Nephron (organoid): ENCODE results near the gene SPIN1.

Experiments
- H3K27ac Mint-ChIP-seq, 3 experiments: 2 replicates each; pipeline ENCODE4 v1.8.0; 2020; ENCODE audit warnings: mixed read lengths in 3 of 3, mild to moderate bottlenecking in 2 of 3, moderate library complexity in 1 of 3
- H3K27me3 Mint-ChIP-seq: 2 replicates; pipeline ENCODE4 v1.8.0; 2021; ENCODE audit warnings: low read depth, mild to moderate bottlenecking, moderate library complexity, mixed read lengths
- H3K36me3 Mint-ChIP-seq: 2 replicates; pipeline ENCODE4 v1.8.0; 2020; ENCODE audit warnings: low read depth, mixed read lengths
- H3K4me1 Mint-ChIP-seq: 2 replicates; pipeline ENCODE4 v1.8.0; 2020; ENCODE audit warnings: mixed read lengths
- H3K4me3 Mint-ChIP-seq, 3 experiments: 2 replicates each; pipeline ENCODE4 v1.8.0; 2020; ENCODE audit warnings: mild to moderate bottlenecking in 3 of 3, mixed read lengths in 3 of 3, moderate library complexity in 2 of 3
- H3K9me3 Mint-ChIP-seq: 2 replicates; pipeline ENCODE4 v1.8.0; 2020; ENCODE audit warnings: mixed read lengths
- TF ChIP-seq, protein P1 (sequence below), 3 experiments: fragments of 200-600 bp; sonication (generic); IDR thresholded peaks; one replicate each; pipeline ENCODE4 v1.5.0; 2021; ENCODE audit warnings: antibody characterized with exemption in 3 of 3; ENCODE audit not compliant: unreplicated experiment in 3 of 3

SPIN1 gene

GRCh38 chr9:88521308-88521707 lies 133.1 kb downstream of the SPIN1 start:
- peaks cover 13% of the 10 kb centered on the region for H3K4me1 Mint-ChIP-seq
- peaks cover 9% of the 10 kb centered on the region for H3K27me3 Mint-ChIP-seq
- no peak overlapping the region for H3K4me3 Mint-ChIP-seq
- peak overlapping the region; percentile 32 to 43 (median 37) for H3K27ac Mint-ChIP-seq
- TF ChIP-seq, protein P1, sequence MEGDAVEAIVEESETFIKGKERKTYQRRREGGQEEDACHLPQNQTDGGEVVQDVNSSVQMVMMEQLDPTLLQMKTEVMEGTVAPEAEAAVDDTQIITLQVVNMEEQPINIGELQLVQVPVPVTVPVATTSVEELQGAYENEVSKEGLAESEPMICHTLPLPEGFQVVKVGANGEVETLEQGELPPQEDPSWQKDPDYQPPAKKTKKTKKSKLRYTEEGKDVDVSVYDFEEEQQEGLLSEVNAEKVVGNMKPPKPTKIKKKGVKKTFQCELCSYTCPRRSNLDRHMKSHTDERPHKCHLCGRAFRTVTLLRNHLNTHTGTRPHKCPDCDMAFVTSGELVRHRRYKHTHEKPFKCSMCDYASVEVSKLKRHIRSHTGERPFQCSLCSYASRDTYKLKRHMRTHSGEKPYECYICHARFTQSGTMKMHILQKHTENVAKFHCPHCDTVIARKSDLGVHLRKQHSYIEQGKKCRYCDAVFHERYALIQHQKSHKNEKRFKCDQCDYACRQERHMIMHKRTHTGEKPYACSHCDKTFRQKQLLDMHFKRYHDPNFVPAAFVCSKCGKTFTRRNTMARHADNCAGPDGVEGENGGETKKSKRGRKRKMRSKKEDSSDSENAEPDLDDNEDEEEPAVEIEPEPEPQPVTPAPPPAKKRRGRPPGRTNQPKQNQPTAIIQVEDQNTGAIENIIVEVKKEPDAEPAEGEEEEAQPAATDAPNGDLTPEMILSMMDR (IDR thresholded peaks at IDR 0.05; ENCODE audit: unreplicated experiment in 3 of 3) = no peak
- H3K9me3 Mint-ChIP-seq = peaks cover 2% of the 10 kb centered on the region
- H3K36me3 Mint-ChIP-seq = no peaks in the 10 kb centered on the region

DNA sequence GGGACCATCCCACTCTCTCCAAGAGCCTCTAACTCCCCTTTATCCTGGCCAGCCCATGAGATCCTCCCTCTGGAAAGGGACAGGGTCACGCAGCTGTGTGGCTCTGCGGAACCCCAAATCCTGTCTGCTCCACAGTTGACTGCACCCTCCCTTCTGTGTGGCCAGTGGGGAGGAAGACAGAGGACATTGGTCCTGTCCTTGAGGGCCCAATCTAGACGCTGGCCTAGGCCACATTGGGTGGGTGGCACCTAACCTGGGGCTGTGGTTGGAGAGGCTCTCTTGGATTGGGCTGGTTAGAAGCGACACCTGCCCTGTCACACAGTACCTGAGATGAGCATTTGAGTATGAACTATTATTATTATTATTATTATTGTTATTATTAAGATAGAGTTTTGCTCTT lies 134.1 kb downstream of the SPIN1 start:
- peaks cover 11% of the 10 kb centered on the region for H3K27me3 Mint-ChIP-seq
- no peaks in the 10 kb centered on the region for H3K36me3 Mint-ChIP-seq
- H3K4me1 Mint-ChIP-seq = peaks cover 13% of the 10 kb centered on the region
- no peak overlapping the region for H3K4me3 Mint-ChIP-seq
- peaks cover 2% of the 10 kb centered on the region for H3K9me3 Mint-ChIP-seq
- TF ChIP-seq, protein P1 (IDR thresholded peaks at IDR 0.05; ENCODE audit: unreplicated experiment in 3 of 3) = no peak
- peak overlapping the region in 1 of 3 experiments; percentile 37 for H3K27ac Mint-ChIP-seq

DNA sequence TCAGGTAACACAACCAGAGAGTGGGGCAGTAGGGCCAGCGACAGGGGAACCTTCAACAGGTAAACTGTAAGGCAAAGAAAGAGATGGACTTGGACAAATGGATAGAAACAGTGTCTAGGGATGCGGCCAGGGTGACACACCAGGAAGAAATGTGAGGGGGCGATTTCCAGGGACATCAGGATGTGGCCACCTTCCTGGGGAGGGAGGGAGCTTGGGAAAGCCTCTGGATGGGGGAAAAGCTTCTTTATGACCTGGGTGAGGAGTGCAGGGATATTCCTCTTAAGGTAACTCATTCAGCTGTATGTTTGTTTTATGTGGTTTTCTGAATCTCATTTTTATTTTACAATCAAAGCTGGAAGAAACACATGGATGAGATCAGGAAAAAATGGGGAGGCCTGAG lies 134.8 kb downstream of the SPIN1 start:
- H3K4me1 Mint-ChIP-seq = peaks cover 13% of the 10 kb centered on the region

GRCh38 chr9:88524911-88525310 lies 136.7 kb downstream of the SPIN1 start:
- no peaks in the 10 kb centered on the region for H3K9me3 Mint-ChIP-seq
- H3K36me3 Mint-ChIP-seq = no peaks in the 10 kb centered on the region
- no peak overlapping the region for H3K27ac Mint-ChIP-seq
- TF ChIP-seq, protein P1 (IDR thresholded peaks at IDR 0.05; ENCODE audit: unreplicated experiment in 3 of 3) = no peak
- peaks cover 27% of the 10 kb centered on the region for H3K4me1 Mint-ChIP-seq
- H3K4me3 Mint-ChIP-seq = no peak overlapping the region
- peaks cover 14% of the 10 kb centered on the region for H3K27me3 Mint-ChIP-seq

More for the DNA sequence above, 134.8 kb downstream of the SPIN1 start:
- H3K27ac Mint-ChIP-seq = peak overlapping the region; percentile 25 to 93 (median 88)
- peaks cover 11% of the 10 kb centered on the region for H3K27me3 Mint-ChIP-seq
- no peaks in the 10 kb centered on the region for H3K36me3 Mint-ChIP-seq
- no peaks in the 10 kb centered on the region for H3K9me3 Mint-ChIP-seq
- TF ChIP-seq, protein P1 (IDR thresholded peaks at IDR 0.05; ENCODE audit: unreplicated experiment in 3 of 3) = no peak
- H3K4me3 Mint-ChIP-seq = peak overlapping the region in 1 of 3 experiments; percentile 21

- H3K9me3 Mint-ChIP-seq = no peaks in the 10 kb centered on the region
- H3K4me1 Mint-ChIP-seq = peaks cover 36% of the 10 kb centered on the region
- peaks cover 21% of the 10 kb centered on the region for H3K27me3 Mint-ChIP-seq
- no peak overlapping the region for H3K4me3 Mint-ChIP-seq
- H3K36me3 Mint-ChIP-seq = no peaks in the 10 kb centered on the region
- TF ChIP-seq, protein P1 (IDR thresholded peaks at IDR 0.05; ENCODE audit: unreplicated experiment in 3 of 3) = no peak
- H3K27ac Mint-ChIP-seq = no peak overlapping the region
Observed at GRCh38 chr9:88527618-88528017, 139.4 kb downstream of the SPIN1 start.
